Retina (tissue), 1 donor: Measurements from ENCODE around the gene DENND10.
"Not testable (repeated sequence)": the region's sequence is repeated elsewhere in the genome, so short reads cannot be mapped to it uniquely, and the experiment has no call there.

ENCODE experiments used
- DNase-seq: peaks from one replicate; pipeline ENCODE4 v3.0.0-alpha.2; 2016

DENND10 gene

GRCh38 chr10:119100434-119101238, 3.3 kb upstream of the DENND10 start:
- DNase-seq, result no peak

- no peak for DNase-seq
Observed at GRCh38 chr10:119101366-119102098, 2.4 kb upstream of the DENND10 start.

GRCh38 chr10:119103241-119103902, 541 bp upstream of the DENND10 start:
- DNase-seq, result peak; percentile 28

- peak; percentile 63 for DNase-seq
Observed at GRCh38 chr10:119104654-119105015, 722 bp downstream of the DENND10 start.

GRCh38 chr10:119105155-119105554, 1.2 kb downstream of the DENND10 start:
- DNase-seq, result no peak

GRCh38 chr10:119105899-119106298, 2.0 kb downstream of the DENND10 start:
- not testable (repeated sequence) for DNase-seq

GRCh38 chr10:119107106-119107505, 3.2 kb downstream of the DENND10 start:
- DNase-seq, result not testable (repeated sequence)

- not testable (repeated sequence) for DNase-seq
Observed at GRCh38 chr10:119107771-119108170, 3.9 kb downstream of the DENND10 start.

- no peak for DNase-seq
Observed at GRCh38 chr10:119112056-119112455, 8.1 kb downstream of the DENND10 start.

- DNase-seq, result no peak
Observed at GRCh38 chr10:119113751-119114732, 10.1 kb downstream of the DENND10 start.

- DNase-seq, result no peak
Observed at GRCh38 chr10:119115926-119116325, 12.0 kb downstream of the DENND10 start.

GRCh38 chr10:119116326-119116951, 12.5 kb downstream of the DENND10 start:
- DNase-seq, result no peak

GRCh38 chr10:119118231-119118630, 14.3 kb downstream of the DENND10 start:
- no peak for DNase-seq

GRCh38 chr10:119119400-119119799, 15.5 kb downstream of the DENND10 start:
- DNase-seq, result no peak

- DNase-seq, result no peak
Observed at GRCh38 chr10:119120413-119120867, 16.5 kb downstream of the DENND10 start.

GRCh38 chr10:119120875-119121274, 17.0 kb downstream of the DENND10 start:
- DNase-seq, result no peak

GRCh38 chr10:119125942-119126341, 22.0 kb downstream of the DENND10 start:
- no peak for DNase-seq

- no peak for DNase-seq
Observed at GRCh38 chr10:119129721-119130120, 25.8 kb downstream of the DENND10 start.

GRCh38 chr10:119131512-119132240, 27.8 kb downstream of the DENND10 start:
- no peak for DNase-seq

GRCh38 chr10:119132521-119133345, 28.8 kb downstream of the DENND10 start:
- no peak for DNase-seq
